Tibial nerve (tissue), 4 donors: ENCODE results near the gene SBSN. TPM values are rescaled to one million over a fixed set of nuclear protein-coding genes. Genes with fewer than 3 reads are reported as not detected.
A peak's percentile ranks its signal among the peaks of the same experiment; 100 is the strongest.

Source experiments
- DNase-seq, 2 donors: peaks; one replicate each; pipeline ENCODE4 v3.0.0-alpha.2; 2019; ENCODE audit warnings: low spot score in 2 of 2
- H3K27ac ChIP-seq, 4 donors: fragments of 200-600 bp; sonication (generic) in 3 of 4; one replicate each; pipeline ENCODE4 v1.5.1; 2017 to 2019; ENCODE audit warnings: mild to moderate bottlenecking in 1 of 4
- H3K27me3 ChIP-seq, 2 donors: fragments of 200-600 bp; sonication (generic) in 1 of 2; one replicate each; pipeline versions ENCODE4 v1.5.1 to v1.6.0; 2017 to 2019
- H3K36me3 ChIP-seq, 3 donors: fragments of 200-600 bp; sonication (generic); one replicate each; pipeline ENCODE4 v1.5.1; 2018 to 2019
- H3K4me1 ChIP-seq, 4 donors: fragments of 200-600 bp; sonication (generic) in 3 of 4; one replicate each; pipeline ENCODE4 v1.5.1; 2017 to 2019
- H3K4me3 ChIP-seq, 4 donors: fragments of 200-600 bp; sonication (generic) in 3 of 4; one replicate each; pipeline ENCODE4 v1.5.1; 2017 to 2019; ENCODE audit warnings: mild to moderate bottlenecking in 1 of 4, moderate library complexity in 1 of 4
- H3K9me3 ChIP-seq, 4 donors: fragments of 200-600 bp; sonication (generic) in 3 of 4; one replicate each; pipeline ENCODE4 v1.5.1; 2017 to 2019
- EP300 ChIP-seq, 2 donors: sonication (generic); formaldehyde crosslinking; IDR thresholded peaks; one replicate each; pipeline ENCODE4 v1.6.1; 2017; ENCODE audit warnings: antibody characterized with exemption in 2 of 2, mild to moderate bottlenecking in 1 of 2
- POLR2A ChIP-seq, 2 donors: fragments of 450-650 bp; IDR thresholded peaks; one replicate each; pipeline ENCODE4 v1.6.1; 2017; ENCODE audit warnings: antibody characterized with exemption in 2 of 2, mild to moderate bottlenecking in 2 of 2, moderate library complexity in 2 of 2
- WGBS, 2 donors: methylation state at CpG; one replicate each; pipeline ENCODE4 v1.1.5; 2018; 5-methylcytosine and 5-hydroxymethylcytosine counted together
- total RNA-seq, 4 donors: library from RNA; depleted of rRNA; stranded (reverse); fragments of >200 nt; gene quantifications; one replicate each; pipeline ENCODE4 v1.1.0, GENCODE V29; 2016
- TF ChIP-seq, protein P1 (sequence below), 5 experiments: fragments of 200-600 bp in 3 of 5; fragments of 450-650 bp in 2 of 5; sonication (generic) in 3 of 5; IDR thresholded peaks; one replicate each; pipeline ENCODE4 v1.5.1; 2016 to 2019; ENCODE audit warnings: antibody characterized with exemption in 5 of 5, mild to moderate bottlenecking in 3 of 5, moderate library complexity in 2 of 5

The SBSN gene
- total RNA-seq, 4 donors from 2014 or later, result not detected

DNA sequence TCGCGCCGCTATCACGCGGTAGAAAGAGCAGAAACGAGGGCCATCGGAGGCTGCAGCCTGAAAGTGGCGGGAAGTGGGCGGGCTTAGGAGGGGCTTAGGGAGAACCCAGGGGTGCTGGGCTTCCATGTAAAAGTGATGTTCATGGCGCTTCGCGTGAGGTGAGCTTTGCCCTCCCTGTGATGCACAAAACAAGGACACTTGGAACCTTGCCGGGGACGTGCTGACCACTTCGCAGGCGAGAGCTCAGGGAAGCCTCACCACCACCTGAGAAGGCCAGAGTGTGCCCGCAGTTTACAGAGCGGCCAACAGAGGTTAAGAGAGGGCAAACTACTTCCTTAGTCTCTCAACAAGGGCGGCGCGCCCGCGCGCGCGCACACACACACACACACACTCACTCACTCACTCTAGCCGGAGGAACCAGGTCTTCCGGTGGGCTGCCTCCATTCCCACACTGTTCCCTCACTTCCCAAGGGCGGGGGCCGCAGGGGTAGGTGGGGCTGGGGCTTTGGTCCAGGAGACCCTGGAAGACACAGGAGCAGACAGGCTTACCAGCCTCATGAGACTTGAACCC lies 5.8 kb upstream of the SBSN start:
- Histone ChIP-seq H3K4me1 (peaks cover 0 to 8% (median 0%) of the 10 kb centered on the region in 4 donors), H3K4me3 (no peak overlapping the region), H3K27me3 (peaks cover 0 to 65% of the 10 kb centered on the region in 2 donors), H3K36me3 (no peaks in the 10 kb centered on the region), H3K9me3 (no peaks in the 10 kb centered on the region), H3K27ac (no peak overlapping the region)
- 4 to 5% methylated on average over 18 to 26 of the region's 30 CpGs for WGBS, 2 donors
- TF ChIP-seq EP300 (IDR thresholded peaks at IDR 0.05), result no peak
- TF ChIP-seq, protein P1, sequence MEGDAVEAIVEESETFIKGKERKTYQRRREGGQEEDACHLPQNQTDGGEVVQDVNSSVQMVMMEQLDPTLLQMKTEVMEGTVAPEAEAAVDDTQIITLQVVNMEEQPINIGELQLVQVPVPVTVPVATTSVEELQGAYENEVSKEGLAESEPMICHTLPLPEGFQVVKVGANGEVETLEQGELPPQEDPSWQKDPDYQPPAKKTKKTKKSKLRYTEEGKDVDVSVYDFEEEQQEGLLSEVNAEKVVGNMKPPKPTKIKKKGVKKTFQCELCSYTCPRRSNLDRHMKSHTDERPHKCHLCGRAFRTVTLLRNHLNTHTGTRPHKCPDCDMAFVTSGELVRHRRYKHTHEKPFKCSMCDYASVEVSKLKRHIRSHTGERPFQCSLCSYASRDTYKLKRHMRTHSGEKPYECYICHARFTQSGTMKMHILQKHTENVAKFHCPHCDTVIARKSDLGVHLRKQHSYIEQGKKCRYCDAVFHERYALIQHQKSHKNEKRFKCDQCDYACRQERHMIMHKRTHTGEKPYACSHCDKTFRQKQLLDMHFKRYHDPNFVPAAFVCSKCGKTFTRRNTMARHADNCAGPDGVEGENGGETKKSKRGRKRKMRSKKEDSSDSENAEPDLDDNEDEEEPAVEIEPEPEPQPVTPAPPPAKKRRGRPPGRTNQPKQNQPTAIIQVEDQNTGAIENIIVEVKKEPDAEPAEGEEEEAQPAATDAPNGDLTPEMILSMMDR (IDR thresholded peaks at IDR 0.05), result no peak
- no peak for TF ChIP-seq POLR2A (IDR thresholded peaks at IDR 0.05)
- DNase-seq, result peak in 1 of 2 donors; percentile 16

DNA sequence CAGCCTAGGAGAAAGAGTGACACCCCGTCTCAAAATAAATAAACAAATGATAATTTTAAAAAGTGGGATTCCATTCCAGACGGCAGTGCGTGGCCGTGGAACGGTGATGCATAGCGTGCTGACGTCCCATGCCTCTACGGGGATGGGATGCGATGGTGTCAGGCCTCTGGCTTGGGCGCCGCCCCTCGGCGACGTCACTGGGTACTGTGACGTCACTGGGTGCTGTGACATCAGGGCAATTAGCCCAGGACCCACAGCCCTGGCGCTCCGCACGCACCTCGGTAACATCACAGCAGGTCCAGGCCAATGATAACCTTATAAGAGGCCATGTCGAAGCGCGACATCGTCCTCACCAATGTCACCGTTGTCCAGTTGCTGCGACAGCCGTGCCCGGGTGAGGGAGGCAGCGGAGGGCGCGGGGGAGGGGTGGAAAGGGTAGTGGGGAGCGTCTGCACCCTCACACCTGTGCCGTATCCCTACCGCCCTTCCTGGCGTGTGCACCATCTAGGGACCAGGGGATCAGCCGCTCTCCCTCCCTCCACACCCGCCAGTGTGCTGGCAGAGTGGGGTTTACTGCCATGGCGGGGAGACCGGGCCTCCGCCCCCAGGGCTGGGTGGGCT lies 5.2 kb upstream of the SBSN start, which contains the start of gene GAPDHS:
GAPDHS (plus strand) TSS at position 256 of the 621 bp plus-strand sequence; CDS start at position 328, 72 bp downstream.
- TF ChIP-seq POLR2A (IDR thresholded peaks at IDR 0.05) (no peak), EP300 (IDR thresholded peaks at IDR 0.05) (no peak)
- TF ChIP-seq, protein P1 (IDR thresholded peaks at IDR 0.05), result no peak
- WGBS, 2 donors, result 42 to 47% methylated on average over 22 to 36 of the region's 39 CpGs
- DNase-seq, result no peak
- Histone ChIP-seq H3K27ac (no peak within 1 kb of the TSS), H3K4me3 (no peak within 1 kb of the TSS), H3K4me1 (peaks cover 0 to 8% (median 0%) of the 10 kb centered on the region in 4 donors), H3K36me3 (no peaks in the 10 kb centered on the region), H3K27me3 (peaks cover 0 to 71% of the 10 kb centered on the region in 2 donors), H3K9me3 (no peaks in the 10 kb centered on the region)

DNA sequence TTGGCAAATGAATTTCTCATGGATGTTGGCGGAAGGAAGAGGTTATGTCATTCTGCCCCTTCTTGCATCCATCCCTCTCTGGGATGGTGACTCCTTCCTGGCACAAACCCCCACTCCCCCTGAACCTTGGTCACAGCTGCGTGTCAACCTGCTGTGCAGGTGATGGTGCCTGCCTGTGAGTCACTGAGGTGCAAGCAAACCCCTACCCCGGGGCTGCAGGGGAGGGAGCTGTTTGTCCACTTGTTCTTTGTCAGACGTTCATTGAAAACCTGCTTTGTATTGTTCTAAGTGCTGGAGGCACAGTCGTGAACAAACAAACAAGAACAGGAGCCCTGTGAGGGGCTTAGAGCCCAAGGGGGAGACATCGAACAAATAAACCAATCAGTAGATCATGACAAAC lies 3.2 kb upstream of the SBSN start:
- TF ChIP-seq EP300 (IDR thresholded peaks at IDR 0.05) (no peak), POLR2A (IDR thresholded peaks at IDR 0.05) (no peak)
- TF ChIP-seq, protein P1 (IDR thresholded peaks at IDR 0.05), result no peak
- peaks cover 0 to 84% of the 10 kb centered on the region in 2 donors for H3K27me3 ChIP-seq
- no peak overlapping the region for H3K4me3 ChIP-seq
- DNase-seq, result no peak
- WGBS, 2 donors, result 44 to 52% methylated on average over 6 of the region's 6 CpGs
- no peak overlapping the region for H3K27ac ChIP-seq
- no peaks in the 10 kb centered on the region for H3K9me3 ChIP-seq
- peaks cover 0 to 8% (median 0%) of the 10 kb centered on the region in 4 donors for H3K4me1 ChIP-seq
- H3K36me3 ChIP-seq, result no peaks in the 10 kb centered on the region

DNA sequence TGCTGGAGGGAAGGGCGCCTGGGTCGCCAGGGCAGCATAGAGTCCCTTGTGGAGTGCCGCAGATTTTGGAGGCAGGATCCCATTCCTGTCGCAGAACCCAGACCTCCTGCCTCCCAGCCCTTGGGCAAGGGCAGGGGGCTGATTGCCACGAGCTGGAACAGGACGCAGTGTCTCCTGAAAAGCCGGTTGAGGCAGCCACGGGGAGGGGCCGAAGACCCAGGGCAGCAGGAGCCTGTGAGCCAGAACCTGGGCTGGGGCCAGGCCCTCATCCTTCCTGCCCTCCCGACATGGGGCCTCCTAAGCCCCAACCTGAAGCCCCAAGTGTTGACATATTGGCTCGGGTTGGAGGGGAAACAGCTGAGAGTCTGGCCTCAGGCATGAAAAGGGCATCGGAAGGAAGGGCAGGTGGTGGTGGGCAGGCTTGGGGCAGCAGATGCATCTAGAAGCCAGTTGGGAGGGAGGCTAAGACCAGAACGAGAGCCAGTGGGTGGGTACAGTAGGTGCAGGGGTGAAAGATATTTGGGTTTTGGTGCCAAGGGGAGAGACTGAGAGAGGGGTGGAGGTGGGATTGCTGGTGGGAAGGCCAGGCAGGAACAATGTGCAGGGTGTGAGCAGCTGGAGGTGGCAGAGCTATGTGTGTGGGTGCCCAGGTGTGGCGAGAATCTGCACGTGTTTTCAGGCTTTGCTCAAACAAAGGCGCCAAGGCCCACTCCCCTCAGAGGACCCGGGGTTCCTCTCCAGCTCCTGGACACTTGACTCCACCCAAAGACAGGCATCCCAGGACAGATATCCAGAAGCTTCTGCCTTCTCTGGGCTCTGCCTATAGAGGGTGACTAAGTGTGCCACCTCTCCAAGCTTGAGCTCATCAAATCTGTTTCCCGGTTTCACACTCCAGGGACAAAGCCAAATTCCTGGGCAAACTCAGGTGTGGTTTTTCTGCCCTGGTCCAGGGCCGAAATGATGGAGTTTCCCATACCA lies 1.4 kb upstream of the SBSN start:
- Histone ChIP-seq H3K4me1 (peaks cover 0 to 8% (median 0%) of the 10 kb centered on the region in 4 donors), H3K27ac (no peak overlapping the region), H3K27me3 (peaks cover 0 to 77% of the 10 kb centered on the region in 2 donors), H3K9me3 (no peaks in the 10 kb centered on the region), H3K36me3 (no peaks in the 10 kb centered on the region), H3K4me3 (no peak overlapping the region)
- DNase-seq, result no peak
- TF ChIP-seq POLR2A (IDR thresholded peaks at IDR 0.05) (no peak), EP300 (IDR thresholded peaks at IDR 0.05) (no peak)
- TF ChIP-seq, protein P1 (IDR thresholded peaks at IDR 0.05), result no peak
- WGBS, 2 donors, result 59 to 68% methylated on average over 18 to 19 of the region's 19 CpGs
